Measurements from ENCODE around the gene TMEM125.

Gene TMEM125

DNA sequence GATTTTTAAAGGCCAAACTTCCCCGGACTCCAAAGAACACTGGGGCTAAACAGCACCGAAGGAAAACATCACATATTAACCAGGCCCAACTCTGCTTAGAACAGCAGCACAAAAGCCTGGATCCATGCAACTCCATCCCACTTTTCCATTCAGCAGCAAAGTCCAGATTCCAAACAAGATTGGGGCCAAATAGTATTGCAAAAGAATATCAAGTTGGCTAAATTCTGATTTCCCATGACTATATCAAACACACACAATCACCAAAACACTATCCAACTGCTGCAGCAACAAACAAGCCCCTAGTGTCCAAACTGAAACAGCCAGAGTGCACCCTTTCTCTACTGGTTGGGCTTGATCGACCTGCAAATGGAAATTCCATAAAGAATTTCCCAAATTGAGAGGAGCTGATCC is 19.4 kb upstream of the TMEM125 start:
- no peak for DNase-seq

DNA sequence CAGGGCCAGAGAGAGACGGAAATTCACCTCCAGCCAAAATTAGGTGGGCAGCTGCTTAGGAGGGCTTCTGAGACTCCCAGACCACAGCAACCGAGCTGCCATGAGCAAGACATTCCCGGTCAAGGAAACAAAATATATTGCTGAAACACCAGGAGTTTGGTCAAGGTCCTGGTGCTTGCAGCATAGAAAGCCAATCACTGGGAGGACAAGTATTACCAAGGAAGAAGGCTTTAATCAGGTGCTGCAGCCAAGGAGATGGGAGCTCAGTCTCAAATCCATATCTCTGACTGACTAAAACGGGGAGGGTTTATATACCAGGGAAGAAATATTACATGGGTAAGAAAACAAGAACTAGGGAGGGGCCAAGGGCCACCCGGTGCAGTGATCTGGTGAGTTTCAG is 18.8 kb upstream of the TMEM125 start:
- no peak for DNase-seq

DNA sequence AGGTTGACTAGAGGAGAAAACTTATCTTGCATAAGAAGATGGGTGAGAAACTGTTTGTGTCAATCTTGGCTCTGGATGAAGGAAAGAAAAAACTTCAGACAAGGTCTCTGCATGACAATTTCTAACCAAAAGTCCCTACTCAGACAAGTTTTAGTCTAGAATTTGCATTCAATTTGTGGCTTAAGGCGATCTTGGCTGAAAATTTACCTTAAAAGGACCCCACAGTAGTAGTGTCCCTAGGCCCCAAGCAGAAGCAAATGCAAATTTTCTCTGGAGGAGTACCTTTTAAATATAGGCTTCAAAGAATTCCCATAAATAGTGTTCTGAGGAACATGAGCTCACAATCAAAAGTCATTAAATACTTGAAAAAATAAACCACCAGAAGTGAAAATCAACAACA is 17.6 kb upstream of the TMEM125 start:
- no peak for DNase-seq

DNA sequence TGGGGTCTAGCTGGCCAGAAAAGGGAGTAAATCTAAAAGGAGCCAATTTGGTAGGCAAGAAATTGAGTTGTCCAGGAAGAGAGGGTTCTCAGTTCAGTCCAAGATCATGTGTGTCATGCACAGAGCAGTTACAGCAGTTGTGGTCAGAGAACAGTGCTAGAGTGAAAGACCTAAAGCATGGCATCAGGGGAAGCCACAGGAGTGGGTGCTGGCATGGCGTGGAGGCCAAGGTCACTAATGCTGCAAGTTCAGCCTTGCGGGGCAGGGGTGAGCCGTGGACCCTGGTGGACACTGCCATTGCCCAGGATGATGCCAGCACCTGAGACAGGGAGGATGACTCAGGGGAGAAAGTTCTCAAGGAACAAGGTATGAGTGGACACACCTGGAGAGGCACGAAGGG is 16.6 kb upstream of the TMEM125 start:
- no peak for DNase-seq

DNA sequence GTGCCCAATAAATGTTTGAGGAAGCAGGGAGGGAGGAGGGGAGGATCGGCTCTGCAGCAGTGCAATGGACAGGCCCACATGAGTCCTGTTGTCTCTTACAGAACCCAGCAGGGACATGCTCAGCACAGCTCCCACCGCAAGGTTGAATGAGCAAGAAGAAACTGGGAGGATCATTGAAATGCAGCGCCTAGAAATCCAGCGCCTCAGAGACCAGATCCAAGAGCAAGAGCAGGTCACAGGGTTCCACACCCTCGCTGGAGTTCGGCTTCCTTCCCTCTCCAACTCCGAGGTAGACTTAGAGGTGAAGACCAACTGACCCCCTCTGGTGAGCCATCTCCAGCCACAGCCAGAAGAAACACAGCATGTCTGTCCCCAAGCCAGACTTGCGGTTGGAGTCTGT is 15.9 kb upstream of the TMEM125 start:
- no peak for DNase-seq

DNA sequence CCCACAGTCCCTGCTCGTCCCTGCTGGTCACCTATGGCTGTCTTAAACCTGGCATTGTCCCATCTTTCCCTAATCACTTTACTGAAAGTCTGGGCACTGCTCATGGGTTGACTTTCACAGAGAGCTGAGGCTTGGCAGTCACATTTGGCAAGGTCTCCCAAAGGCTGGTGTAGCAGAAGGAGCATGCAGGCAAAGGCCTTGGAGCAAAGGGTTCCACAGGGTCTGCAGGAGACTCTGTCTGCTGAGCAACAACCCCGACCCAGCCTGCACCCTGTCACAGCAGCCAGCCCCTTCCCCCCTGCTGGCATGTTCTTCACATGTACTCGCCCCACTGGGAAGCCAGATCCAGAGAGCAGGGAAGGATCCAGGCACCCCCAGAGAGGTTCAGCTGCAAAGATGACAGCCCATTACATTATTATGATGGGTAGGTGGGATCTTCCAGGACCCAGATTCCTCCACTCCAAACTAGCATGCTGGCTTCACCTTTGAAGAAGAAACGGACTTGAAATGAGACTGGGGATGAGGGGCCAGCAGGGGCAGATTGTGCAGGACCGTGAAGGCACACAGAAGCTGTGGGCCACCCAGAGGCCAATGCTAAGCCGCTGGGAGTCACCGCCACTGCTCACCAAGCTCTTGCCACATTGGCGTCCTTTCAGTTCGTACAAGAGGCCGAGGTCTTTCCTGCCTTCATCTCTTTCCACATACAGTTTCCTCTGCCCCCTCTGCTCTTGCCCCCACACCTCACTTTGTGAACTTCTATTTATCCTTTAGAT is 14.2 kb upstream of the TMEM125 start:
- DNase-seq, result no peak

DNA sequence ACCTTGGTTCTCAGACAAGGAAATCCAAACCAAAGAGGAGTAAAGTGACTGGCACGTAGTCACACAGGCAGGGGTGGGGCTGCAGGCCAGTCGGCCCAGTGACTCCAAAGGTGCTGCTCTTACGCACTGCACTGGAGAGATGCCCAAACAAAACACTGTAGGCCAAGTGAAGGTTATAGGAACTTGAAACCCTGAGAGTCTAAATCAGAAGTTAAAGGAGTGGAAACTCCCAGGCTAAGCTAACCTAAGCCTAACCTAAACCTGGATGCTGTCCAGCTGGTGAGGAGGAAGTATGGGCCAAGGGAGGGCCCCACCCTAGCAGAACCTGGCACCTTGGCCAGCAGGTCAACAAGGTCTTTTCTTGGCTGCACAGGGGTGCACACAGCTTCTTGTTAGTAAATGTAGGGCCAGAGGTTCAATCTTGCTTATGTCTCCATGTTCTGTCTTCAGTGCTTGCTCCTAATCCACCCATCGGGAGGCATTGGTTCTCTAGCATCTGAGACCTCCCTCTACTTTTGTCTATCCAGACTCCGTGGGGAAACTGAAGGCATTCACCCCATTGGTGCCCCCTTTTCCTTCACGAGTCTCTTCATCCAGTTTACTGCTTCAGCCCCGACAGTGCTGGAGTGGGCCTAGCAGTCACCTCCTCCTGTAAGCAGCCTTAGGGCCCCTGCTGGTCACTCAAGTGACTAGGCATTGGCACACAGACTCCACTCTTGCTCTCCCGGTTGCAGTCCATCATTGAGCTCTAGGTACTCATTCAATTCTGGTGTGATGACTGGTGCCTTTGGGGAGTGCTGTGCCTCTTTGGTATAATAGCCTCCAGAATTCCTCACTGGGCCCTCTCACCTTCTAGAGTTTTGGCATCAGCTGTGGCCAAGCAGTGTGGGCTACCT is 12.9 kb upstream of the TMEM125 start:
- no peak for DNase-seq

DNA sequence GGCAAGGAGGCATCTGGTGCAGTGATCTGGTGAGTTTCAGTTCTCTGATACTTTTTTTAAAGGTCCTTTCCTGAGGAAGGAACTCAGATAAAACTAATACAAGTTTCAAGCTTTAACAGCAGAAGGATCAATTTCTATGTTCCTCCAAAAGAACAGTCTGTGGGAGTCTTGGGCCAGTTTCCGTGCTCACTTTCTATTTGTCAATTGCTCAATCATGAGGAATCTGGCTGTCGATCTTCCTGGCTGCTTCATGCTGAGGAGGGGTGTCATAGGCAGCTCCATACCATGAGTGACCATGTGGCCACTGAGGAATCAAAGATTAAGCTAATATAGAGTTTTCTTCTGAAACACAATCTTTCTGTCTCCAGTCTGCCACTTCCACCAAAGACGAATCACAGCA is 11.4 kb upstream of the TMEM125 start:
- no peak for DNase-seq

DNA sequence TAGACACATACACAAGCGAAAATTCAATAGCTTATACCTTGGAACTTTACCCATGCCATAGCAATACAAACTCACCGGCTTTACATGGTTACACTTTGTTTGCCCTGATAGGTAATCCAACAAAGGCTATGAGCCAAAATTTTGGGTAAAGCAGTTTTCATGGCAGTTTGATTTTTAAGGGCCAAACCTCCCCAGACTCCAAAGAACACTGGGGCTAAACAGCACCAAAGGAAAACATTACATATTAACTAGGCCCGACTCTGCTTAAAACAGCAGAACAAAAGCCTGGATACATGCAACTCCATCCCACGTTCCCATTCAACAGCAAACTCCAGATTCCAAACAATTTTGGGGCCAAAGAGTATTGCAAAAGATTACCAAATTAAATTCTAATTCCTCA is 4.4 kb upstream of the TMEM125 start:
- DNase-seq, result no peak

DNA sequence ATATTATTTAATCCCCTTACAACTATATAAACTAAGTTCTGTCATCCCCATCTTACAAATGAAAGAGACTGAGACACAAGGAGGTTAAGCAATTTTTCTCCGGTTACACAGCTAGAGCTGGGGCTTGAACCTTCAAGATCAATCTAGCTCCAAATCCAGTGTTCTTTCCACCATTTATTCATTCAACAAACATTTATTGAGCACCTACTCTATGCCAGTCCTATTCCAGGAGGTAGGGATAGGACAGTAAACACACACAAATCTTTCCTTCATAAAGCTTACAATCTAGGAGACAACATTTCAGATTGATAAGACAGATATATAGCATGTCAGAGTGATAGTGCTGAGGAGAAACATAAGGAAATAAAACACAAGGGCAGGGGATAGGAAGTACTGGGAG is 2.9 kb upstream of the TMEM125 start:
- no peak for DNase-seq

DNA sequence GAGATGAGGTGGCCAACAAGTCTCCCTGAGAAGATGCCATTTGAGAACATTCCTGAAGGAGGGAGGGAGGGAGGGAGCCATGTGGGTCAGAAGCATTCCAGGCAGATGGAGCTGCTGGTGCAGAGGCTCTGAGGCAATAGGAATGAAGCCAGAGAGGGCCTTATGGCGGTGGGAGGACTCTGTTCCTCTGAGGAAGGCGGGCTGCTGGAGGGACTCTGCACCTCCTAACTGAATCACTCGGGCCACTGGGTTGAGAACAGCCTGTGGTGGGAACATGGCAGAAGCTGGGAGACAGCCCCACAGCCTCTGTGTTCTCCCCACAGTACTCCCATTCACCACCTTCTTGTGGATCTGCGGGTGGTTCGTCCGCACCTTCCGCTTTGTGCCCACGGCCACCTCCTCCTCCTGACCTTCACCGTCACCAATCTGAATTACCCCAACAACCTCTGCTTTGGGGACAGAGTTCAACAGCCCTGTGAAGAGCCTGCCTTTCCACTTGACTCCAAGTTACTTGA is 2.4 kb upstream of the TMEM125 start:
- DNase-seq, result no peak

DNA sequence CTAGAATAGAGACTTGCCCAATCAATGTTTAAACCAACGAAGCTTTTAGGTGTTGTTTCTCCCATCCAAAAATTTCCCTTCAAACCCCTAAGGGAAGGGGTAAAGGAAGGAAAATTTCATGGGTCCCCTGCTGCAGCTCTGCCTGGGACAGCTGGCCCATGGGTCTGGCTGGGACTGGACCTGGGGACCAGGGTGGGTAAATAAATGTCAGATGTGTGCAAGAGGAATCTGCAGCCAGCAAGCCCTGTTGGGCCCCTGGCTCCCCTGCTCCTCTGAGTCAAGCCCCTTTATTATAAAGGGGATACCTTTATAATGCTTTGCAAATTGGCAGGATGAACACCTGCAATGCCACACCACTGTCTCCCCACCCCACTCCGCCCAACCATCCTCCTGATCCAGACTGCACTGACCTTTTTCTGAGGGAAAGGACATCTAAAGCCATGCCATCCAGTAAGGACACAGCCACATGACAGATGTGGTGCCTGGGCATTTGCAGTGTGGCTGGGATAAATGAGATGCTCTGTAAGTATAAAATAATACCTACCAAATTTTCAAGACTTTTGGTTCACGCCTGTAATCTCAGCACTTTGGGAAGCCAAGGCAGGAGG is 1.9 kb upstream of the TMEM125 start:
- no peak for DNase-seq

DNA sequence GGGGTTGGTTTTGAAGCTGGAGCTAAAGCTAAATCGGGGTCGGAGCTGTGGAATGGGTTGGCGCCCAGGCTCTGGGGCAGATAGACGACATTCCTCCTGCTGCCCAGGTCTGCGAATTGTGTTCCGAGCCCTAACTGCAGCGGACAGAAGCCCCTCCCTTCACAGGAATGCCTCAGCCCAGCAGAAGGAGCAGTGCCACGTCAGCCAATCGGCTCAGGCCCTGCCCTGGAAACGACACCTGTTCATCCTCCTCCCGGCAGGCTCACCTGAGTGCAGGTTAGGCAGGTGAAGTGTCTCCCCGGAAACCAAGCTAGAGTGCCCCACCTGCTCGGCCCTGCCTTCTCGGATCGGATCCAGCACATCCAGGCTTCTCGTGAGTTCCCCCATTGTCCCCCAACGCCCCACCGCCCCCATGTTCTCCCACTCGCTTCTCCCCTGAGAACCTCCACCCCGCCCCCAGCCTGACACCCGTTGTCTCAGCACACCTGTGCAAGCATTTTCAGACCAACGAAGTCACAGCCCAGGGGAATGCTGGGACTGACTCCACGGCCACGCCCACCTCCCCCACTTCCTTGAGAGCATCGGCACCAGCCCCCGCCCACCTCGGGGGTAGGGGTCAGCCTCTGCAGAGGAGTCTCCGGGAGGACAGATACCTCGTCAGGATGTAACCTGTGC is 775 bp downstream of the TMEM125 start:
- DNase-seq, result no peak

DNA sequence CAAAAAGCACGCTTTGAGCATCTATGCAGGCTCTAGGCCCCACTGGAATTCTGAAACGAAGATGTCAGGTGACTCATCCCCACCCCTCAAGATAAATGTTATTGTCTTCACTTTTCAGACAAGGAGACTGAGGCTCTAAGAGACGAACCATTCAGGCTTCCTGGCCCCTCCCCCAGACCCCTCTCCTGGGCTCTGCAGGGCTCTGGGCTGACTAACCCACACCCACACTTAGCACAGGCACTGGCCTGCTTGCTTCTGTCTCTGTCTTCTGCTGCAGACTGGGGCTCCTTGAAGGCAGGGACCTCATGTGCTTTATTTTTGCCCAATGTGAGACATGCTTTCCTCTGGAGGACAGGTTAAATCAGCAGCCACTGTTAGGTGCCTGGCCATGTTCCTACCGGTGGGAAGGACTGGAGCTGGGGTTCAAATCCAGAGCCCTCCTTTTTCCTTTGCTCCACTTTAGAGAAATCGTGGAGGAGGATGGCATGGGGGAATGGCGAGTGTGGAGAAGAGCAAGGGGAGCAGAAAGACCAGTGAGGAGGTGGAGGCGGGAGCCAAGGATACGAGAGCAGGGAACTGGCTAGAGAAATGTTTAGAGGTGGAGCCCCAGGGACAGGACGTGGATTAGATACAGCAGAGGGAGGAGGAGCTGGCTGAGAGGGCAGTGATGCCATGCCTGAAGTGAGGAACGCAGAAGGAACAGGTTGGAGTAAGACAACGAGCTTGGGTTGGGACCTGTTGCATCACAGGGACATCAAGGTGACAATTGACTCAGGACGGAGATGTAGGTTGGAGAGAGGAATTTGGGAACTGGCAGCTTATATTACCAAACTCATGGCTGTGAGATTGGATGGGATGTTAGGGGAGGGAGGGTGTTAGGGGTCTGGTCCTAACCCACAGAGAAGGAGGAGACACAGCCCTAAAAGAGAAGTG is 1.7 kb downstream of the TMEM125 start:
- no peak for DNase-seq

DNA sequence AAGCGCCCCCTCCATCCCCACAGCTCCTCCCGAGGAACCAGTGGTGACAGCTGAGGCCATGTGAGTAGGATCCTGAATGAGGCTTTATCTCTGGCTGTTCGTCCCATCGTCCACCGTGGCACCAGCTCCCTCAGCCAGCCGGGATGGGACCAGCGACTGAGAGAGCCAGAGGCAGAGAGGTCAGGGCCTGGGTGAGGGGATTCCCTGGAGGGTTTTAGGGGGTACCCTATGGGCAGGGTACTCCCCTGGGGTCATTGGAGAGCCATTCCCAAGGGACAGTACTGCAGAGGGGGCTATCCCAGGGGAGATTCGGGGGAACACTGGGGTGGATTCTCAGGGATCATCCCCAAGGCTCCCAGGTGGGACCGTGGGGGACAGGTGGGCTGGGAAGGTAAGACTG is 2.4 kb downstream of the TMEM125 start:
- DNase-seq, result no peak

DNA sequence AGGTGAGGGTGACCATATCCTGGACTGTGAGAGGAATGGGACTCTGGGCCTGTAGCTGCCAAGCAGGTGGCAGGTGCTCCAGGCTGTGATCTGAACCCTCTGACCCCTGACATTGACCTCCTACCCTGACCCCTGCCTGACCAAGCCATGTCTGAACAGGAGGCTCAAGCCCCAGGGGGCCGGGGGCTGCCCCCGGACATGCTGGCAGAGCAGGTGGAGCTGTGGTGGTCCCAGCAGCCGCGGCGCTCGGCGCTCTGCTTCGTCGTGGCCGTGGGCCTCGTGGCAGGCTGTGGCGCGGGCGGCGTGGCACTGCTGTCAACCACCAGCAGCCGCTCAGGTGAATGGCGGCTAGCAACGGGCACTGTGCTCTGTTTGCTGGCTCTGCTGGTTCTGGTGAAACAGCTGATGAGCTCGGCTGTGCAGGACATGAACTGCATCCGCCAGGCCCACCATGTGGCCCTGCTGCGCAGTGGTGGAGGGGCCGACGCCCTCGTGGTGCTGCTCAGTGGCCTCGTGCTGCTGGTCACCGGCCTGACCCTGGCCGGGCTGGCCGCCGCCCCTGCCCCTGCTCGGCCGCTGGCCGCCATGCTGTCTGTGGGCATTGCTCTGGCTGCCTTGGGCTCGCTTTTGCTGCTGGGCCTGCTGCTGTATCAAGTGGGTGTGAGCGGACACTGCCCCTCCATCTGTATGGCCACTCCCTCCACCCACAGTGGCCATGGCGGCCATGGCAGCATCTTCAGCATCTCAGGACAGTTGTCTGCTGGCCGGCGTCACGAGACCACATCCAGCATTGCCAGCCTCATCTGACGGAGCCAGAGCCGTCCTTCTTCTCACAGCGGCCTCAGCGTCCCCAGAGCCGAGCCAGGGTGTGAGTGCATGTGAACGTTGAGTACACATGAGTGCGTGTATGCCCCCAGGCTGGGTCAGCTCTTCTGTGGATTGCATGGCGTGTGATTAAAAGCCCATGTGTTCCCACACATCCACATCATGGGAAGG is 3.1 kb downstream of the TMEM125 start:
- DNase-seq, result no peak

DNA sequence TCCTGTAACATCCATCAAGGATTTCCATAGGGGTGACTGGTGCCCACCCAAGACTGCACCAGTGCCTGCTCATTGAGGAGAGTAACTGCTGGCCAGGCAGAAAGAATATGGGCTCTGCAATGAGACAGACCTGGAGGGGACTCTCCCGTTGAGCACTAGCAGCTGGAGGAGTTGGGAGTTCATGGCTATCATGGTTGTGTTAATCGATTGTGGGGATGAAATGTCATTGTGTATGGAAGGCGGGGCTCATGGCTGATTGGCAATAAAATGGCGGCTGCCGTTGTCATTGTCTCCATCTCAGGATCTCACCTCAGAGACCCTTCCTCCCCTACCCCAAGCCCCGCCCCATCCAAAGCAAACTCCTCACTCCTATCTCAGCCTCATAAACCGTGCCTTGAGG is 3.9 kb downstream of the TMEM125 start:
- DNase-seq, result no peak

DNA sequence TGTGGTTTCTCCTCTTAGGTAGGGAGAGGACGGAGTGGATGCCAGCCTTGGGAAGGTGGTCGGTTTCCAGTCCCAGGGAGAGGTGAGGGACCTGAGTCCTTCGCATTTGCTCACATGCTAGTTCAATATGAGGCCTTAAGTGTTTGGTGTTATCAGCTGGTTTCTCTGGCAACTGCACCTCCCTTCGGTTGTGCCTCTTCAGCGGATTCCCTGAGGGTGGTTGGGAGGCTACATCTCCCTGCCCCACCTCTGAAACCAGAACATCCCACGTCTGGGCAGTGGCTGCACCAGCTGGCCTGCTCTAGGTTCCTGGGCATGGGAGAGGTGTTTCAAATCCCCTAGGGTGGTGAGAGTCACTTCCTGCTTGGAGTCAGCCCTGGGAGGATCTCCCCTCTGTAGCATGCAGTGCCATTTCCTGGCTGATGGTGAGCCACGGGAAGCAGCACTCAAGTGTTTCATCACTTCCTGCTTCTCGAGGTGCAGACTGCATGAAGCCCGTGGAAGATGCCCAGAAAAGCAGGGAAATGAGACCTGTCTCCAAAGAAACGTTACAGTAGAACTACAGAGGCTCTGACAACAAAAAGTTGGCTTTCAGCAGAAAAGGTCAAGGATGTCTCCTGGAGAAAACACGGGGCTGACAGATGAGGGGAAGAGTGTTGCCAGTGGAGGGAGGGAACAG is 4.5 kb downstream of the TMEM125 start:
- no peak for DNase-seq

DNA sequence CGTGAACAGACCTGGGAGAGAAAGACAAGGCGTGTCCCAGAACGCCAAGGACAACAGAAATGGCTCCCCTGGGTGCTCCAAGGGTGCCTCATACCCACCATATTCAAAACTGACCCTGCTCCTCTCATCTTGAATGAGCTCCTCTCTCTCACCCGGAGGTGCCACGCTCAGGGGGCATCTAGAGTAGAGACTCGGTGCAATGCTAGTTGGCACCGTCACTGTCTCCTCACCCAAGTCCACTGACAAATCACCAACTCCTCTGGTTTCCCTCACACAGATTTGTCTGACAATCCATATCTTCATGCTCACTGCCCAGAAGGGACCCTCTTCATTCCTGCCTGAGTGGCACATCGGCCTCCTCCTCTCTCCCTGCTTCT is 5.0 kb downstream of the TMEM125 start:
- no peak for DNase-seq

All from SIG-M5 (cell line).